HG03064 (cell line): ENCODE data around the gene HMMR.
"Not testable (repeated sequence)": the region's sequence is repeated elsewhere in the genome, so short reads cannot be mapped to it uniquely, and the experiment has no call there.

Experiments used
- ATAC-seq: cut with Tn5 transposase; IDR thresholded peaks from one replicate; pipeline ENCODE4 v1.9.1; 2021; ENCODE audit warnings: low read depth; ENCODE audit not compliant: unreplicated experiment

Gene HMMR, protein sequence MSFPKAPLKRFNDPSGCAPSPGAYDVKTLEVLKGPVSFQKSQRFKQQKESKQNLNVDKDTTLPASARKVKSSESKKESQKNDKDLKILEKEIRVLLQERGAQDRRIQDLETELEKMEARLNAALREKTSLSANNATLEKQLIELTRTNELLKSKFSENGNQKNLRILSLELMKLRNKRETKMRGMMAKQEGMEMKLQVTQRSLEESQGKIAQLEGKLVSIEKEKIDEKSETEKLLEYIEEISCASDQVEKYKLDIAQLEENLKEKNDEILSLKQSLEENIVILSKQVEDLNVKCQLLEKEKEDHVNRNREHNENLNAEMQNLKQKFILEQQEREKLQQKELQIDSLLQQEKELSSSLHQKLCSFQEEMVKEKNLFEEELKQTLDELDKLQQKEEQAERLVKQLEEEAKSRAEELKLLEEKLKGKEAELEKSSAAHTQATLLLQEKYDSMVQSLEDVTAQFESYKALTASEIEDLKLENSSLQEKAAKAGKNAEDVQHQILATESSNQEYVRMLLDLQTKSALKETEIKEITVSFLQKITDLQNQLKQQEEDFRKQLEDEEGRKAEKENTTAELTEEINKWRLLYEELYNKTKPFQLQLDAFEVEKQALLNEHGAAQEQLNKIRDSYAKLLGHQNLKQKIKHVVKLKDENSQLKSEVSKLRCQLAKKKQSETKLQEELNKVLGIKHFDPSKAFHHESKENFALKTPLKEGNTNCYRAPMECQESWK

DNA sequence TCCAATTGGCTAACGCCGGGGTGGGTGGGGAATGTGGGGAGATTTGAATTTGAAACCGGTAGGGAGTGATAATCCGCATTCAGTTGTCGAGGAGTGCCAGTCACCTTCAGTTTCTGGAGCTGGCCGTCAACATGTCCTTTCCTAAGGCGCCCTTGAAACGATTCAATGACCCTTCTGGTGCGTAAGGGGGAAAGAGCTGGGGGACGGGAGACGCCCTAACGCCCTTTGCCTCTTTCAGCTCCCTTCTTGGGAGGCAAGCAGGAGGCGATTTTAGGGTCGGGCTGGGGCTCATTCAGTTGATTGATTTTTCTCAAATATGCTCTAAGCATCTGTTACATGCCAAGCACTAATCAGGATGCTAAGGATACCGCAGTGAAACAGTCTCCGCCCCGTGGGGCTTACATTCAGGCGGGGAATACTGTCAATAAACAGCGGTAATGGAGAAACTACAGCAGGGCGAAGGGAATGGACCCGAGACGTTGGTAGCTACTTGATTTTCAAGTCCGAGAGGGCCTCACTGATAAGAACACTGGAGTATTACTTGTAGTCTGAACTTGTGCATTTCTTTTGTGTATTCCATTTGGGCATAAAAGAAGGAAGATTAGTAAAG, at the start of gene HMMR:
Gene HMMR, plus strand, starts transcription at position 71 of the 610 bp plus-strand sequence. Its CDS starts 61 bp downstream, at position 132.
- ATAC-seq: no peak

DNA sequence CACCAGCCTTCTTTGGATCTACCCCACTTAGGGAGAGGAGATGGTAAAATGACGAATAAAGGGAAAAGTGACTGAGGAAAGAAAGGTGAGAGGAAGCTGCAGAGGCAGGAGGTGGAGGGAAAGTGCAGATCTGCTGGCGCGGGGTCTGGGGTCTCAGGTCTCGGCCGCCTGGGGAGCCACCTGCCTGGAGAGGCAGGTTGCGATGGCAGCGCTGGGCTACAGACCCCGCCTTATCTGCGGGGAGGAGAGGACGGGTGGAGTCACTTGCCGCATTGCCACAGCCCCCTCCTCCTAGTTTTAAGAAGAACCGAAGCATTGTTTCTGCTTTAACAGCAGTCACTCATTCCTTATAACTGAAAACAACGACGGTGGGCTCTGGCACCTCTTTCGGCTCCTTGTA, 44.8 kb upstream of the HMMR start:
- not testable (repeated sequence) for ATAC-seq

DNA sequence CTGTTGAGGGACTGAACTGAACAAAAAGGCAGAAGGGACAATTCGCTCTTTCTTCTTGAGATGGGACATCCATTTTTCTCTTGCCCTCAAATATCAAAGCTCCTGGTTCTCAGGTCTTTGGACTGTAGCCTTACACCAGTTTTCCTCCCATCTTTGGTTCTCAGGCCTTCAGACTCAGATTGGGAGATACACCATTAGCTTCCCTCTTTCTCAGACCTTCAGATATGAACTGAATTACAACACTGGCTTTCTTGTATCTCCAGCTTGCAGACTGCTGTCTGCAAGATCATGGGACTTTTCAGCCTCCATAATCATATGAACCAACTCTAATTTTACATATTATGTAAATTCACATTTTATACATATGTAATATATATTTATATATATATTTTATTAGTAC, 35.6 kb upstream of the HMMR start:
- ATAC-seq: no peak

DNA sequence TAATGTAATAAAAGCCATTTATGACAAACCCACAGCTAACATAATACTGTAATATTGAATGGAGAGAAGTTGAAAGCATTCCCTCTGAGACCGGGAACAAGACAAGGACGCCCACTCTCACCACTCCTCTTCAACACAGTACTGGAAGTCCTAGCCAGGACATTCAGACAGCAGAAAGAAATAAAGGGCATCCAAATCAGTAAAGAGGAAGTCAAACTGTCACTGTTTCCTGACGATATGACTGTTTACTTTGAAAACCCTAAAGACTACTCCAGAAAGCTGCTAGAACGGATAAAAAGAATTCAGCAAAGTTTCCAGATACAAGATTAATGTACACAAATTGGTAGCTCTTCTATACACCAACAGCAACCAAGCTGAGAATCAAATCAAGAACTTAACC, 34.3 kb upstream of the HMMR start:
- not testable (repeated sequence) for ATAC-seq

DNA sequence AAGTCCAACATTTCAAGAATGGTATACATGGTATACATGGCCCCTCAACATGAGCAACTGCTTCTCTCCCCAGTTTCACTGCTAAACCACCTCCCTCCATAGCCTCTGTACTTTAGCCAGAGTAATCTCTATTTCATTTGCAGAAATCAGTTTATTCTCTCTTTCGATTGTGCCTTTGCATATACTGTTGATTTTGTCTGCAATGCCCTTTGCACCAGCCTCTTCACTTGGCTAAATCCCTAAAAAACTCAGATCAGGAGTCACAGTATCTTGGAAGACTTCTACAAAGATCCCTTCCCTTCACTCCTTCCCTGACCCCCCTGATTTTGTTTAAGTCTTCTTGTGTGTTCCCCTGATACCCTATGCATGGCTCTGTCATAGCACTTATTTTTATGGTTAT, 27.9 kb upstream of the HMMR start:
- no peak for ATAC-seq

DNA sequence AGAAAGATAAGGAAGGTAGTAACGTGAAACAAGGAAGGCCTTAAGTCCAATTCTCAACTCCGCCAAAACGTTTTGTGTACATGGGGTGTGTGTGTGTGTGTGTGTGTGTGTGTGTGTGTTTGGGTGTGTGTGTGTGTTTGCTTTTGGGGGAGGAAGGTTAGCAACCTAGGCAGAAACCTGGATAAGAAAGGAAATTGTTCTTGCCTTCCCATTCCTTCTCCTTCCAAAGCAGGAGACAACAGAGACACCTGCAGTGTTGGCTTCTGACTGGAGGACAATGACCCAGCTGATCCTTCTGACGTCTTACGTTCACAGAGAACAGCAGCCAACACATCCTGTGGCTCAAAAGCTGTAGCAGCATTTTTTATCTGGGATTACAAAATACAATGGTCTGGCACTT, 27.2 kb upstream of the HMMR start:
- ATAC-seq: no peak

DNA sequence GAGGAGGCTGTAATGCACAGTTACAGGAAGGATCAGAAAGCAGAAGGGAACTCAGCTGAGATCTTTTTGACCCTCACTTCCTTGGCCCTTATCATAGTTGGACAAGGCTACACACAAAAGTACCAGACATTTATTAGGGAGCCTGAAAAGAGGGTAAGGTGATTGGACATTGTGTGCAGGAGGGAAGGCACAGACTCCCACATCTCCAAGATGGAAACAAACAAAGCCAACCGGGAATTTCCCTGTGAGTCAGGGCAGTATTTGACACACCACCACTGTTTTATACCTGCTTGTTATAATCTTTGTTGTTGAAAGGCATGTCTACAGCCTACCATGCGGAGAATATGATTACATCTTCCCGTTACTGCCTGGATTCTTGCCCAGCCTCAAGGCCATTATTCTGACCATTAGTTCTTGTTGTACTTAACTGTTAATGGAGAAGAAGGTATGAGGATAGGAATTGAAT, 26.0 kb upstream of the HMMR start:
- ATAC-seq: no peak

DNA sequence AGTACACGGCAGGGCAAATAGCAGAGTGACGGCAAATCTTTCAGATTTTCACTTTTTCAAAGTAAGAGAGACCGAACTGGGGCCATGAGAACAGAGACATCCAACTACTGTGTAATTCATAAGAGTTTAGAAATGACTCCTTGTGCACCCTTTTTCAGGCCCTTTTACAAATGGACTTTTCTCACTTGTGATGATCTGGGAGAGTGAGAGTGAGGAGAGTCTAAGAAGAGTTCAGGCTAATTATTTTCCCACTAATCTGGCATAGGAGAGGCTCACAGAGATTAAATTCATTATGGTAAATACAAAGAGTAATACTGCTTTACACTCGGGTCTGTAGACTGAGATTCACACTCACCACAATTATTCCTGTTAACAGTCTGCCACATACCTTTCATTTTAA, 23.9 kb upstream of the HMMR start:
- no peak for ATAC-seq

DNA sequence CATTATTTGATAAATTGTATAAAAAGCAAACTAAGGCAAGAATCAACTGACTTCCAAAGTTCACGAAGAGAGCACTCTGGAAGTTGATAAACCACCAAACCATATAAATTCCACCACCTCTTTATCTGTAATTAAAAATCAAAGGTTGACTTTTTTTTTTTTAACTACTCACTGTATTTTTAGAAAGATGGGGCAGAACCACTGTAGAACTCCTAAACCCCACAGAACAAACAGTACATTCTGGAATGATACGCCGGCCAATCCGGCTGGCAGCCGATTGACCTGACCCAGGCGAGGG, 23.5 kb upstream of the HMMR start:
- ATAC-seq: no peak

DNA sequence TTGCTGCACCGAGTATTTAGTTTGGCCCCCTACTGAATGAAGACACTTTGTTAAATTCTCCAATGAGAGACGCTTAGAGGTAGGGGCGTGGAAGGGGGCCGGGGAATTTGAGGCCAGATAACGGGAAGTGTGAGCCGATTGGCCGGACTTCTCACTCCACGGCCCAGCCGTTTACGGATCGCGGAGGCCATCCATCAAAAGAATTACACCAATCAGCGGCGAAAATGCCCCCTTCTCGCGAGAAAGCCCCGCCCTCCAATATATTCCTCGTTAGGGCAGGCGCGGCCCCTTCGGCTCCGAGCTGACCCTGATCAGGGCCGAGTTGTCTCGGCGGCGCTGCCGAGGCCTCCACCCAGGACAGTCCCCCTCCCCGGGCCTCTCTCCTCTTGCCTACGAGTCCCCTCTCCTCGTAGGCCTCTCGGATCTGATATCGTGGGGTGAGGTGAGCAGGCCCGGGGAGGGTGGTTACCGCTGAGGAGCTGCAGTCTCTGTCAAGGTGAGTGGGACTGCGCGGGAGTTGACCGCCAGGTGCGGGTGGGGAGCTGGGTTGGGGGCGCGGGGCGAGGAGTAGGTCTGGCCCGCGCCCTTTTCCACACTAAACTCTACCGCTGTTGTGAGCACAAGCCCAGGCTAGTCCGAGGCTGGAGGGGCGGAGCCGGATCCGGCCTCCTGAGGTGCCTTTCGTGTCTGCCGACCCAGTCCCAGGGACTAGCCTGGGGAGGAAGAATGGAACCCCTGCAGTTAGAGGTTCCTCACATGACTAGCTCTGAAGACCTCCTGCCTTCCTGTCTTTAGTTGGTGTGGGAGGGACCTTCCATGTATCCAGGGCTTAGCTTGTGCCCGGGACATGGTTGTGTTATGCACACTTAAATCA, 22.9 kb upstream of the HMMR start, which contains the start of gene CCNG1:
Gene CCNG1, plus strand, starts transcription at position 287 of the 874 bp plus-strand sequence. CDS start 1,662 bp downstream, outside the sequence.
- ATAC-seq: peak; percentile 96

DNA sequence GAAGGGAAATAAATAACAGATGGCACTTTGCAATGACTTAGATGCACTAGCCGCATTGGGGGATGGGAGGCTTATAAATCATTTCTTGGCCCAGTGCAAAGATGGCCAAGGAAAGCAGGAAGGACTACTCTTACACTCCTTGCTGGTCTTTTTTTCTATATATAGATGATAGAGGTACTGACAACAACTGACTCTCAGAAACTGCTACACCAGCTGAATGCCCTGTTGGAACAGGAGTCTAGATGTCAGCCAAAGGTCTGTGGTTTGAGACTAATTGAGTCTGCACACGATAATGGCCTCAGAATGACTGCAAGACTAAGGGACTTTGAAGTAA, 21.4 kb upstream of the HMMR start:
- no peak for ATAC-seq

DNA sequence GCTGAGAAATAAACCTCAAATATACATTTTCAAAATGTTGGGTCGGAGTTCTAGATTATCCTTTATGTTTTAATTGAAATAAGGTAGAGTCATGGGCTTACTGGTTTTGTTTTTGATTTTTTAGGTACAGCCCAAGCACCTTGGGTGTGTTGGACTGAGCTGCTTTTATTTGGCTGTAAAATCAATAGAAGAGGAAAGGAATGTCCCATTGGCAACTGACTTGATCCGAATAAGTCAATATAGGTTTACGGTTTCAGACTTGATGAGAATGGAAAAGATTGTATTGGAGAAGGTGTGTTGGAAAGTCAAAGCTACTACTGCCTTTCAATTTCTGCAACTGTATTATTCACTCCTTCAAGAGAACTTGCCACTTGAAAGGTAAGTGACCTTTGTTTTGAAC, 19.5 kb upstream of the HMMR start:
- no peak for ATAC-seq

DNA sequence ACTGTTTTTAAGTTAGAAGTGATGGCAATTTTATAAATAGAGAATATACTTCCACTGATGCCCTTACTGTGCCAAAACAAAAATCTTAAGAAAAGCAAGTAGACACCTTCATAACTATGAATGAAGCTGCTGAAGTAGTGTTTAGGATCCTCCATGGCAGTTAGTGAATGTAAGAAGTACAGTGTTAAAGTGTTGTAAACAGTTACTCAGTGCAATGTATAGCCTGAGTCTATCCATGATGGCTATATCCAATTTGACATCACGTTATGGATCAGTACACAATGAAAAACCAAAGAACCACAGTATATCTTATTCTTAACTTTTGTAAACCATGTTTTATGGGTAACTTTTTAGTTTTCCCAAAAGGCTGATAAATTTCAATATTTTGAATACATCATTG, 15.9 kb upstream of the HMMR start:
- ATAC-seq: no peak

DNA sequence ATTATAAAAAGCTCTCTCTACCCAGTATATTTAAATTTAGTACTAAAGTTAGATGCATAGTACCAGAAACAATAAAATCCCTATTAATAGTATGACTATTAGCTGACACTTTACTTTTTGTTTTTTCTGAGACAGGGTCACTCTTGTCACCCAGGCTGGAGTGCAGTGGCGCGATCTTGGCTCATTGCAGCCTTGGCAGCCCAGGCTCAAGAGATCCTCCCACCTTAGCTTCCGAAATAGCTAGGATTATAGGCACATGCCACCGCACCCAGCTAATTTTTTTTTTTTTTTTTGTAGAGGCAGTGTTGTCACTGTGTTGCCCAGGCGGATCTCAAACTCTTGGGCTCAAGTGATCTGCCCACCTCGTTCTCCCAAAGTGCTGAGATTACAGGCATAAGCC, 15.1 kb upstream of the HMMR start:
- no peak for ATAC-seq

DNA sequence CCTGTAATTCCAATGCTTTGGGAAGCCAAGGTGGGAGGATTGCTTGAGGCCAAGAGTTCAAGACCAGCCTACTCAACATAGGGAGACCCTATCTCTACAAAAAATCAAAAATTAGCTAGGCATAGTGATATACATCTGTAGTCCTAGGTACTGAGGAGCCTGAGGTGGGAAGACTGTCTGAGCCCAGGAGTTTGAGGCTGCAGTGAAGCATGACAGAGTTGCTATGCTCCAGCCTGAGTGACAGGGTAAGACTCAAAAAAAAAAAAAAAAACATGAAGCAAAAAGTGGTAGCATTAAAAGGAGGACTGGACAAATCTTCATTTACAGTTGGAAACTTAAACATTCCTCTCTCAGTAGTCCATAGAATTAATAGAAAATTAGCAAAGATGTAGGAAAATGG, 13.2 kb upstream of the HMMR start:
- ATAC-seq: no peak

DNA sequence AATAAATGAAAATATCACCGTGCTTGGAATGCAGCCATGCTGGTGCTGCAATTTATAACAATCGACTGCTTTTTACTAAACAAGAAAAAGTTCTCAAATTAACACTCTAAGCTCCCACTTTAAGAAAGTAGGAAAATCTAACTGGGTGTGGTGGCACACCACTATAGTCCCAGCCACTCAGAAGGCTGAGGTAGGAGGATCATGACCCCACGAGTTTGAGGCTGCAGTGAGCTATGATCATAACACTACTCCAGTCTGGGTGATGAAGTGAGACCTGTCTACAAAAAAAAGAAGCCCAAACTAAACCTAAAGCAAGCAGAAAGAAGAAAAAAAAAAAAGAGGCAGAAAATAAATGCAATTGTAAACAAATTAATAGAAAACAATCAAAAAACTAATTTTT, 12.6 kb upstream of the HMMR start:
- no peak for ATAC-seq

DNA sequence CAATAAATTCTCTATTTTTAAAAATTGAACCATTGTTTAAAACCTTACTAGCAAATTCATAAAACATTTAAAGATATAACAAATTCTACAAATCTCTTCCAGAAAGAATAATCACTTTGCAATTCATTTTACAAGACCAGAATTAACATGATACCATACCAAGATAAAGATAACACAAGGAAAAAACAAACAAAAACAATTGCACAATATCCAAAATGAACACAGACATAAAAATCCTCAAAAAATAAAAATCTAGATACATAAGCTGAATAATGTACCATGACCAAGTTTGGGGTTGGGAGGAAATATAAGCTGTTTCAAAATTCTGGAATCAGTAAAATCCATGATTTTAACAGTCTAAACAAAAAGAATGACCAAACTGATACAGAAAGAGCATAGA, 11.9 kb upstream of the HMMR start:
- ATAC-seq: no peak

DNA sequence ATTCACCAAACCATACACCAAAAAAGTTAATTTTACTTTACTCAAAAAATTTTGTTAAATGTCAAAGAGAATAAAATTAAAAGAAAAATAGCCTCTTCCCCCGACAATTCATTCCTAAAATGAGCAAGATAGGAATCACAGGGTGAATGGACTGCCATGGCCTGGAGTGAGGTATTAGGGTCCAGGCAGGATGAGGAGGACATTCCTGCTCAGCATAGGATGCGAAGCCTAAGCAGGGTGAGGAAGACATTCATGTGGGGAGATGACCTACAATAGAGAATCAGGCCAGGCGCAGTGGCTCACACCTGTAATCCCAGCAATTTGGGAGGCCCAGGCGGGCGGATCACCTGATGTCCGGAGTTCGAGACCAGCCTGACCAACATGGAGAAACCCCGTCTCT, 8.9 kb upstream of the HMMR start:
- no peak for ATAC-seq

DNA sequence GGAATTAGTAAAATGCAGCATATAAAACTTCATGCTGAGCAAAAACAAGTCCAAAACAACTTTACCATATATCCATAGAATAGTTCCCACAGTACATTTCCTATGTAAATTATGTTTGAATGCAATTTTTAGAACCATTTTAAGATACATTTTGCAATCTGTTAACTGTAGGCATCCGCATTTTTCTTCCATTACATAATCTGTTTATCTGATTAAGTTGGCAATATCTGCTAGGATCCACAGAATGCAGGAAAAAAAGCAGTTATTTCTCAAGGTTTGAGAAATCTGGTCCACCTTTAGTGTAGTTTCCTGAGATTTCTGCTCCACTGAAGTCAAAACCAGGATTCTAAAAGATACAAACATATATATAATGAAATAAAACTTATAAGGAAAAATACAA, 6.7 kb upstream of the HMMR start:
- ATAC-seq: no peak

DNA sequence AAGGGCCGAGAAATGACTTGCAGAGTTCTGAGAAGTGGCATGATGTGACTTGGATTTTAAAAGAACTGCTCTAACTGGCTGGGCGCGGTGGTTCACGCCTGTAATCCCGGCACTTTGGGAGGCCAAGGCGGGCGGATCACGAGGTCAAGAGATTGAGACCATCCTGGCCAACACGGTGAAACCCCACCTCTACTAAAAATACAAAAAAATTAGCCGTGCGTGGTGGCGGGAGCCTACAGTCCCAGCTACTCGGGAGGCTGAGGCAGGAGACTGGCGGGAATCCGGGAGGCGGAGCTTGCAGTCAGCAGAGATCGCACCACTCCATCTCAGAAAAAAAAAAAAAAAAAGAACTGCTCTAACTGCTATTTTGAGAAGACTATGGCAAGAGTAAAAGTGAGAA, 5.0 kb upstream of the HMMR start:
- ATAC-seq: not testable (repeated sequence)
